HG03378 (cell line): ENCODE data around the gene TP73.

ENCODE experiments used
- ATAC-seq: cut with Tn5 transposase; IDR thresholded peaks from one replicate; pipeline ENCODE4 v1.9.1; 2021; ENCODE audit warnings: mild to moderate bottlenecking, moderate library complexity; ENCODE audit not compliant: unreplicated experiment

Gene TP73

GRCh38 chr1:3776231-3776961 is 124.1 kb downstream of the TP73 start:
- ATAC-seq: no peak

DNA sequence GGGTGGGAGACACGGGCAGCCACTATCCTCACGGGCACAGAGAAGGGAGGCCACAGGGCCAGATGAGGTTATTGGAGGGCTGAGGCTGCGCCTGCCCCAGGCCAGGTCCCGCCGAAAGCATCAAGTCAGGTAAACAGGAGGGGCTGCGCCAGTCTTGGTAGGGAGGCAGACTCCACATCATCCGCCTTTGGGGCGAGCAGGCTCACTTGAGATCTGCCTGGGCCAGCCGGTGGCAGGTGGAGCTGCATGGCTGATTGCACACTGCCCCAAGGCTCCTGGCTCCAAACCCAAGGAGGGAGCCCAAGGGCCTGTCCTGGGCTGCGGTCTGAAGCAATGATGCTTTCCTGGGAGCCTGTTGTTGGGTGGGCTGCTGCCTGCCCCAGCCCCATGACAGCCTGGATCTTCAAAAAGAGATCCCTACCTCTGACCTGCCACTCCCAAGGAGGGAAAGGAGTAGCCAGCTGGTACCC is 124.8 kb downstream of the TP73 start:
- ATAC-seq: no peak

DNA sequence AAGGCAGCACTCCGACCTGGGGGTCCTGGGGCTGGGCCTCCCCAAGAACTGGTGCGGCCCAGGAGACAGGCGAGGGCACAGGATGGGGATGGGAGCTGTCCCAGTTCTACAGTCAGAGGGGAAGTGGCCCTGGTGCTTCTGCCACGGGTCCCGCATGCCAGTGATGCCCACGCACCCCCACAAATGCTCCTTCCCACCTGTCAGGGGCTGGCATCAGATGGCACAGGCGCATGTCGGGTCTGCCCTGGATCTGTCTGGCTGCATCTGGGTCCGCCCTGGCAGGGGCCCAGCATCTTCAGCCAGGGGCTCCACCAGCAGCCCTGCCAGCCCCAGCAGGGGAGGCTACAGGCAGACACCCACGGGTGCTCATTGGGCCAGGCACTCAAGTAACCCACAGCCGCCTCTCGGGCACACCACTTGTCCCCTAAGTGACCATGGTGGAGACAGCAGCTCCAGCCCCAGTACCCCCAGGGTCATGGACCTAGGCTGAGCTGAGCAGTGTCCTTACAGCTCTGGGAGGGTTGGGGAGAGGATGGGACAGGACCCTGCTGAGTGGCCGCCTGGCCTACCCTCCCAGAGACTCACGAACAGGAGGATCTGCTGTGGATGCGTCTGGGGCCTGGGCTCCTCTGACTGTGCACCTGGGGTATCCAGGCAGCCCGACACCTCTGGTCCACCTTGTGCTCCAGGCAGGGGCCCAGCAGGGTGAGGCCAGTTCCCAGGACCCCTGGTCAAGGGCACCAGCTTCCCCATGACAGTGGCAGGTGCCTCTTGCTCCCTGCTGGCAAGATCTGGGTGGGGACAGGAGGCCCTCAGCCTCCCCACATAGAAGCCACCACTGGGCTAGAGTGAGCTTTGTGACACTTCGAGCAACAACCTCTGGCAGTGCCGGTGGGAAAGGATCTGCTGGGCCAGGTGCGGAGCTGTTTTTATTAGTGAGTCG is 125.6 kb downstream of the TP73 start:
- ATAC-seq: no peak

GRCh38 chr1:3778590-3779264 is 126.4 kb downstream of the TP73 start:
- no peak for ATAC-seq

GRCh38 chr1:3779265-3779911 is 127.1 kb downstream of the TP73 start:
- no peak for ATAC-seq

GRCh38 chr1:3779912-3780416 is 127.6 kb downstream of the TP73 start:
- no peak for ATAC-seq

GRCh38 chr1:3780901-3781300 is 128.6 kb downstream of the TP73 start:
- ATAC-seq: no peak

DNA sequence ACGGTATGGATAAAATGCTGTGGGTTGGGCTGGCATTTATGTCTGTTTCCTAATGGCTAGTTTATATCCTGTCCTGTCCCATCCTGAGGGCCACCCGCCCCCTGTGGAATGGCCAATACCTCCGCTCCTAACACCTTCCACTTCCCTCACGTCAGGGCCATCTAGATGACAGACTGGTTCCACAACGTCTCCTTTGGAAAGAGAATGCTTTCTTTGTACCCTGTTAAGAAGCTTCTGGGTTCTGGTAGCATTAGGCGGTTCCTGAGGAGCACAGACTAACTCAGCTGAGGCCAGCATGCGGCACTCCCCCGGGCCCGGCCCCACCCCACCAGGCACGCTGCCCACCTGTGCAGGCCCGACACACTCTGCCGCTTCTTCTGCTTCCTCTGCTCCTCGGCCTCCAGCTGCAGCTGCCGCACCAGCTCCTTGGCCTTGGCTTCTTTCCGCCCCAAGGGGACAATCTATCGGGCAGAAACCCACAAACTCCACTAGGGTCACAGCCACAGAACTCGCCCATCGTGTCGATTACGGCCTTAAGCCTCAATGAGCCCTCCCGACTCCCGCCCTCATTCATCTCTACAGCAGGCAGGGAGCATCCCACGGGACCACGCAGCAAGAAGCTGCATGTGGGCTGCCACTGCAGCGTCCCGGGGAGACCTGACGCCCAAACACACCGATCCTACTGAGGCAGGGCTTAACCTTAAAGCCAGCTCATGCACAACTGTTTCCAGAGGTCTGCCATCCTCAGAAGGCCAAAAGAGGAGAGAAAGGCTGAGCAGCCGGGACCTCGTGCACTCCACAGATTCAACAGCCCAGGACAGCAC is 131.5 kb downstream of the TP73 start:
- ATAC-seq: no peak

DNA sequence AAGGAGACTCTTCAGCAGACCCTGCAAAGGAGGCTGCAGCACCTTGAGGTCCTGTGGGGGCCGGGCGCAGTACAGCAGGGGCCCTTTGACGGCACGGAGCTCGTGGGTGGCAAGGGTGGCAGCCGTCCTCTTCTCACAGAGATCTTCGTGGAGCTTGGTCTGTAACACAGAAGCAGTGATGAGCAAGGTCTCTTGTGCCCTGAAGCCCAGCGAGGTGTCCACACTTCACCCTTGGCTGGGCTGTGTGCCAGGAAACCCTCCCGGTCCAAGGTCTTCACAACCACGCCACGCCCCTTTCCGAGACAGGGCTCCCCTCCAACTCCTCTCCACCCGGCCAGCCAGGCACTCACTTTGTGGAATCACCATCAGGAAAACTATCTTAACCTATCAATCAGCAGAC is 132.7 kb downstream of the TP73 start:
- no peak for ATAC-seq

DNA sequence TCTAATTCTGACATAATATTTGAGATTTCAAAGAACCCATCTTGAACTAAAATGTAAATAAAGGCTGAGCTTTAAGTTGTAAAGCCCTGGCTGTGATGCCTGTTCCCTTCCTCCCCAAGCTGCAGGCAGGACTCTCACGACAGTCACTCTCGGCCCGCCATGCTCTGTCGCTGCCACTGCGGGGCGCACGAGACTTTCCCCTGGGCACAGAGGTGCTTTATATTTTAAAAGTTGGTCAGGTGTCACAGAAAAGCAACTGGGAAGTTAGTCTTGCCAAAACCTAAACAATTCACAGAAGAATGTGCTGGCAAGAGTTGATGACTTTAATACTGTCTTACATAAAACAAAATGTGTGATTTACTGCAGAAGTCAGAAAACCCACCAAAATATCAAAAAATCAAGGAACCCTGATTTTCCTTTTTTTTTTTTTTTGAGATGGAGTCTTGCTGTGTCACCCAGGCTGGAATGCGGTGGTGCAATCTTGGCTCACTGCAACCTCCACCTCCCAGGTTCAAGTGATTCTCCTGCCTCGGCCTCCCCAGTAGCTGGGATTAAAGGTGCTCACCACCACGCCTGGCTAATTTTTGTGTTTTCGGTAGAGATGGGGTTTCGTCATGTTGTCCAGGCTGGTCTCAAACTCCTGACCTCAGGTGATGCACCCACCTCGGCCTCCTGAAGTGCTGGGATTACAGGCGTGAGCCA is 133.3 kb downstream of the TP73 start:
- no peak for ATAC-seq
